HepG2 (cell line): ENCODE results near the gene TMEM171. TPM values are rescaled to one million over a fixed set of nuclear protein-coding genes. Genes with fewer than 3 reads are reported as not detected.

Source experiments
- ATAC-seq: fragments of 200-7000 bp; cut with Tn5 transposase; 3 replicates; pipeline ENCODE4 v1.9.1; 2020; ENCODE audit warnings: mild to moderate bottlenecking, moderate library complexity
- BruUV-seq: library from RNA; stranded (reverse); fragments of 400-500 nt; replicated peaks from 2 replicates; lab custom pipeline; 2021; lab: Mats Ljungman, UMichigan
- CTCF ChIA-PET: fragments of 300-600 bp; formaldehyde crosslinking; extraction: SDS; loops from one replicate; lab custom pipeline; 2021; ENCODE audit warnings: low total read pairs, inconsistent platforms, low intra/inter-chr PET ratio; lab: Yijun Ruan, JAX
- POLR2A ChIA-PET: fragments of 350-600 bp; sonication (Branson Sonifier 250); formaldehyde crosslinking; loops from one replicate; lab custom pipeline; 2020; ENCODE audit warnings: antibody characterized with exemption, inconsistent platforms; lab: Yijun Ruan, JAX
- DNase-seq: peaks from one replicate; pipeline ENCODE4 v3.0.0-alpha.2; 2015; ENCODE audit warnings: low spot score
- FAIRE-seq: peaks from 3 replicates; lab custom pipeline; 2011; peaks lifted over from hg19 to GRCh38; lab: Jason Lieb, UNC
- H2AFZ ChIP-seq: one replicate; pipeline ENCODE4 v1.6.1; 2011; ENCODE audit warnings: low read length, inconsistent platforms
- H3K27ac ChIP-seq: fragments of 300-600 bp; 3 replicates; pipeline ENCODE4 v1.8.0; 2011; ENCODE audit warnings: mixed run types, mild to moderate bottlenecking, mixed read lengths, low read length, inconsistent platforms; ENCODE audit not compliant: insufficient read depth; ENCODE audit errors: extremely low read length
- H3K27me3 ChIP-seq, 2 experiments: fragments of 200-600 bp in 1 of 2; 2 replicates in 1 of 2; 3 replicates in 1 of 2; pipeline versions ENCODE4 v1.6.0 to v1.8.0; 2011; ENCODE audit warnings: low read length in 2 of 2, mild to moderate bottlenecking in 2 of 2, moderate library complexity in 2 of 2, inconsistent platforms in 1 of 2; ENCODE audit not compliant: insufficient read depth in 2 of 2, control insufficient read depth in 1 of 2
- H3K36me3 ChIP-seq, 2 experiments: fragments of 200-600 bp in 1 of 2; replicated peaks in 1 of 2; 2 replicates in 1 of 2; 3 replicates in 1 of 2; pipeline versions ENCODE4 v1.5.1 to v1.8.0; 2011; ENCODE audit warnings: low read length in 2 of 2, inconsistent platforms in 1 of 2; ENCODE audit not compliant: insufficient read depth in 2 of 2, control insufficient read depth in 1 of 2
- H3K4me1 ChIP-seq: 2 replicates; pipeline ENCODE4 v1.5.1; 2012; ENCODE audit warnings: low read length, inconsistent platforms; ENCODE audit not compliant: insufficient read depth
- H3K4me2 ChIP-seq: 2 replicates; pipeline ENCODE4 v1.6.0; 2011; ENCODE audit warnings: low read depth, low read length, inconsistent platforms
- H3K4me3 ChIP-seq, 3 experiments: fragments of 200-600 bp in 1 of 3; sonication (generic), shearing (Covaris generic) in 1 of 3; replicated peaks in 1 of 3; 2 replicates each; pipeline ENCODE4 v1.5.1; 2011 to 2016; ENCODE audit warnings: low read length in 3 of 3, inconsistent platforms in 2 of 3, low read depth in 2 of 3, mild to moderate bottlenecking in 2 of 3, control low read depth in 1 of 3, mixed read lengths in 1 of 3; ENCODE audit not compliant: insufficient read depth in 1 of 3
- H3K79me2 ChIP-seq: one replicate; pipeline ENCODE4 v1.6.1; 2011; ENCODE audit warnings: low read length, inconsistent platforms; ENCODE audit not compliant: insufficient read depth
- H3K9ac ChIP-seq: 2 replicates; pipeline ENCODE4 v1.6.0; 2011; ENCODE audit warnings: mild to moderate bottlenecking, low read depth, low read length, inconsistent platforms; ENCODE audit not compliant: insufficient read depth
- H3K9me3 ChIP-seq: 2 replicates; pipeline ENCODE4 v1.5.1; 2012; ENCODE audit warnings: mild to moderate bottlenecking, low read length
- H4K20me1 ChIP-seq: 2 replicates; pipeline ENCODE4 v1.6.0; 2011; ENCODE audit warnings: inconsistent platforms, mild to moderate bottlenecking, low read length, moderate library complexity; ENCODE audit not compliant: insufficient read depth
- FIP1L1 ChIP-seq: fragments of 200-400 bp; formaldehyde crosslinking; IDR thresholded peaks from 2 replicates; pipeline ENCODE4 v1.6.1; 2018; ENCODE audit warnings: low read depth, mild to moderate bottlenecking, low read length, moderate library complexity, borderline replicate concordance; ENCODE audit not compliant: insufficient read depth
- GRHL1 ChIP-seq: sonication (generic); formaldehyde crosslinking; conservative IDR thresholded peaks from 2 replicates; pipeline ENCODE4 v1.8.0; 2022; ENCODE audit warnings: missing genetic modification reagents
- MTA1 ChIP-seq: sonication (generic); formaldehyde crosslinking; IDR thresholded peaks from 2 replicates; pipeline ENCODE4 v1.4.0; 2020; ENCODE audit warnings: missing genetic modification reagents, mild to moderate bottlenecking, borderline replicate concordance
- NRL ChIP-seq: sonication (generic); formaldehyde crosslinking; IDR thresholded peaks from 2 replicates; pipeline ENCODE4 v1.5.0; 2020; ENCODE audit warnings: missing genetic modification reagents, mild to moderate bottlenecking, moderate library complexity, borderline replicate concordance
- PCBP1 ChIP-seq: fragments of 200-400 bp; formaldehyde crosslinking; IDR thresholded peaks from 2 replicates; pipeline ENCODE4 v1.6.1; 2017; ENCODE audit warnings: mild to moderate bottlenecking, low read depth, low read length, borderline replicate concordance
- SIN3B ChIP-seq: fragments of 150-350 bp; IDR thresholded peaks from 2 replicates; pipeline ENCODE4 v1.6.1; 2014; ENCODE audit warnings: low read length
- ZNF225 ChIP-seq: sonication (generic); formaldehyde crosslinking; IDR thresholded peaks from 2 replicates; pipeline ENCODE4 v1.4.0; 2020; ENCODE audit warnings: mild to moderate bottlenecking, missing genetic modification reagents
- ZNF431 ChIP-seq: sonication (generic); formaldehyde crosslinking; IDR thresholded peaks from 2 replicates; pipeline ENCODE4 v1.9.0; 2022; ENCODE audit warnings: missing genetic modification reagents, low read depth, mild to moderate bottlenecking, borderline replicate concordance
- ZNF691 ChIP-seq: sonication (generic); formaldehyde crosslinking; IDR thresholded peaks from 2 replicates; pipeline ENCODE4 v1.4.0; 2020; ENCODE audit warnings: missing genetic modification reagents, low read depth, mild to moderate bottlenecking, borderline replicate concordance
- ZNF720 ChIP-seq: sonication (generic); formaldehyde crosslinking; IDR thresholded peaks from 2 replicates; pipeline ENCODE4 v1.4.0; 2020; ENCODE audit warnings: missing genetic modification reagents
- ZNF777 ChIP-seq: sonication (generic); formaldehyde crosslinking; IDR thresholded peaks from 2 replicates; pipeline ENCODE4 v1.4.0; 2020; ENCODE audit warnings: missing genetic modification reagents
- WGBS: methylation state at CpG from one replicate; pipeline ENCODE4 v1.1.6; 2017; ENCODE audit warnings: low lambda C conversion rate; 5-methylcytosine and 5-hydroxymethylcytosine counted together
- in situ Hi-C: cut with HindIII; loops from 2 replicates; pipeline ENCODE4 v1.10.0; 2017; ENCODE audit warnings: low pct_unique_long_range_greater_than_20kb; ENCODE audit not compliant: extremely low pct_ligation_motif_present
- intact Hi-C: fragments of 100-400 bp; cut with micrococcal nuclease; formaldehyde crosslinking; loops from one replicate; pipeline ENCODE4 v1.10.0; 2022; ENCODE audit not compliant: unreplicated experiment
- polyA plus RNA-seq, 8 experiments: library from polyadenylated mRNA; depleted of rRNA in 3 of 8; stranded (reverse) in 7 of 8; unstranded in 1 of 8; fragments of >200 nt; fragmentation: Illumina TruSeq in 4 of 8; extraction: Trizol in 4 of 8; gene quantifications; 2 replicates each; pipeline versions ENCODE4 v1.2.1 to v1.2.3, GENCODE V29; 2011 to 2016; ENCODE audit warnings: low read depth in 4 of 8, missing spikeins in 1 of 8, mixed read lengths in 1 of 8; ENCODE audit not compliant: insufficient read depth in 1 of 8
- total RNA-seq, 5 experiments: library from RNA; depleted of rRNA; stranded (reverse); fragments of >200 nt; fragmentation: Illumina TruSeq; extraction: Trizol; gene quantifications; 2 replicates each; pipeline ENCODE4 v1.2.3, GENCODE V29; 2016; ENCODE audit warnings: low read depth in 1 of 5

TMEM171 gene
- total and polyA plus RNA-seq, 2 of the 13 experiments (the other 11 are each of a cell fraction or from before 2014, with no cell fraction given): 0.12 TPM; not detected in 1

- TF ChIP-seq ZNF691 (CRISPR knock-in tag) (no peak), FIP1L1 (no peak), SIN3B (no peak), ZNF720 (CRISPR knock-in tag) (no peak), PCBP1 (no peak), ZNF777 (CRISPR knock-in tag) (no peak), GRHL1 (CRISPR knock-in tag) (no peak)
Observed at GRCh38 chr5:73097740-73098139, 22.6 kb upstream of the TMEM171 start (continued).

GRCh38 chr5:73100109-73100508 lies 20.3 kb upstream of the TMEM171 start:
- ChIA-PET CTCF (no interaction called here), POLR2A (no interaction called here)
- Histone ChIP-seq H3K79me2 (no peaks in the 10 kb centered on the region), H2AFZ (no peak overlapping the region), H3K27me3 (no peaks in the 10 kb centered on the region), H3K4me2 (no peak overlapping the region), H3K9ac (no peak overlapping the region), H3K4me1 (no peaks in the 10 kb centered on the region), H3K36me3 (no peaks in the 10 kb centered on the region), H4K20me1 (no peaks in the 10 kb centered on the region), H3K4me3 (no peak overlapping the region), H3K9me3 (no peaks in the 10 kb centered on the region), H3K27ac (no peak overlapping the region)
- intact Hi-C loops (no loop called here), in situ Hi-C loops (no loop called here)
- TF ChIP-seq ZNF225 (CRISPR knock-in tag) (no peak), MTA1 (CRISPR knock-in tag) (no peak), NRL (no peak), ZNF431 (no peak)
- BruUV-seq: no TSS peak
- FAIRE-seq (no peak), ATAC-seq (no peak), DNase-seq (no peak)
- WGBS: 68% methylated on average over 4 of the region's 4 CpGs
